GM19372 (cell line): ENCODE data around the gene CEP128.
A peak's percentile ranks its signal among the peaks of the same experiment; 100 is the strongest.

Source experiments
- ATAC-seq: cut with Tn5 transposase; IDR thresholded peaks from one replicate; pipeline ENCODE4 v1.9.1; 2021; ENCODE audit warnings: mild to moderate bottlenecking, low read depth, moderate library complexity; ENCODE audit not compliant: unreplicated experiment

Gene CEP128

GRCh38 chr14:80781972-80782367 lies 159.6 kb downstream of the CEP128 start:
- no peak for ATAC-seq

- no peak for ATAC-seq
These were observed 161.0 kb downstream of the CEP128 start for GRCh38 chr14:80780500-80780899.

- no peak for ATAC-seq
These were observed 164.9 kb downstream of the CEP128 start for GRCh38 chr14:80776657-80777056.

GRCh38 chr14:80776186-80776585 lies 165.4 kb downstream of the CEP128 start:
- no peak for ATAC-seq

- ATAC-seq: no peak
These were observed 169.0 kb downstream of the CEP128 start for GRCh38 chr14:80772504-80772903.

- no peak for ATAC-seq
These were observed 170.3 kb downstream of the CEP128 start for GRCh38 chr14:80771201-80771600.

GRCh38 chr14:80770114-80770908 lies 171.2 kb downstream of the CEP128 start:
- no peak for ATAC-seq

- ATAC-seq: no peak
These were observed 172.9 kb downstream of the CEP128 start for GRCh38 chr14:80768646-80769045.

- ATAC-seq: no peak
These were observed 176.5 kb downstream of the CEP128 start for GRCh38 chr14:80764921-80765507.

GRCh38 chr14:80764496-80764895 lies 177.0 kb downstream of the CEP128 start:
- no peak for ATAC-seq

GRCh38 chr14:80762641-80763228 lies 178.8 kb downstream of the CEP128 start:
- ATAC-seq: no peak

GRCh38 chr14:80754696-80755095 lies 186.8 kb downstream of the CEP128 start:
- ATAC-seq: no peak

GRCh38 chr14:80751285-80751684 lies 190.3 kb downstream of the CEP128 start:
- ATAC-seq: no peak

GRCh38 chr14:80726211-80726610 lies 215.3 kb downstream of the CEP128 start:
- no peak for ATAC-seq

GRCh38 chr14:80718940-80719339 lies 222.6 kb downstream of the CEP128 start:
- ATAC-seq: no peak

- ATAC-seq: no peak
These were observed 227.1 kb downstream of the CEP128 start for GRCh38 chr14:80714474-80714873.

- no peak for ATAC-seq
These were observed 228.3 kb downstream of the CEP128 start for GRCh38 chr14:80713076-80713850.

- ATAC-seq: no peak
These were observed 236.1 kb downstream of the CEP128 start for GRCh38 chr14:80705241-80705980.

GRCh38 chr14:80700601-80701000 lies 240.9 kb downstream of the CEP128 start:
- no peak for ATAC-seq

- peak; percentile 49 for ATAC-seq
These were observed 241.7 kb downstream of the CEP128 start for GRCh38 chr14:80699861-80700260.
